UCSD-AML1 (cell line): ENCODE data around the gene ZNF276.
"Not testable (repeated sequence)": the region's sequence is repeated elsewhere in the genome, so short reads cannot be mapped to it uniquely, and the experiment has no call there.

ENCODE experiments used
- DNase-seq: peaks from one replicate; lab custom pipeline; 2025; ENCODE audit not compliant: unreplicated experiment; lab: John Stamatoyannopoulos, UW

ZNF276 gene

DNA sequence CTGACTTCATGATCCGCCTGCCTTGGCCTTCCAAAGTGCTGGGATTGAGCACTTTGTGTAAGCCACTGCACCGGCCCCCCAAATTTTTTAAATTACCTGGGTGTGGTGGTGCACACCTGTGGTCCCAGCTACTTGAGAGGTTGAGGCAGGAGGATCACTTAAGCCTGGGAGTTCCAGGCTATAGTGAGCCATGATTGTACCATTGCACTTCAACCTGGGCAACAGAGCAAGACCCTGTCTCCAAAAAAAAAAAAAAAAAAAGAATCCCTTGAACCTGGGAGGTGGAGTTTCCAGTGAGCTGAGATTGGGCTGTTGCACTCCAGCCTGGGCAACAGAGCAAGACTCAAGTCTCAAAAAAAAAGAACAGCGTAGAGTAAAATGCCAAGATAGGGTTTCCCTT lies 15.2 kb downstream of the ZNF276 start:
- no peak for DNase-seq

DNA sequence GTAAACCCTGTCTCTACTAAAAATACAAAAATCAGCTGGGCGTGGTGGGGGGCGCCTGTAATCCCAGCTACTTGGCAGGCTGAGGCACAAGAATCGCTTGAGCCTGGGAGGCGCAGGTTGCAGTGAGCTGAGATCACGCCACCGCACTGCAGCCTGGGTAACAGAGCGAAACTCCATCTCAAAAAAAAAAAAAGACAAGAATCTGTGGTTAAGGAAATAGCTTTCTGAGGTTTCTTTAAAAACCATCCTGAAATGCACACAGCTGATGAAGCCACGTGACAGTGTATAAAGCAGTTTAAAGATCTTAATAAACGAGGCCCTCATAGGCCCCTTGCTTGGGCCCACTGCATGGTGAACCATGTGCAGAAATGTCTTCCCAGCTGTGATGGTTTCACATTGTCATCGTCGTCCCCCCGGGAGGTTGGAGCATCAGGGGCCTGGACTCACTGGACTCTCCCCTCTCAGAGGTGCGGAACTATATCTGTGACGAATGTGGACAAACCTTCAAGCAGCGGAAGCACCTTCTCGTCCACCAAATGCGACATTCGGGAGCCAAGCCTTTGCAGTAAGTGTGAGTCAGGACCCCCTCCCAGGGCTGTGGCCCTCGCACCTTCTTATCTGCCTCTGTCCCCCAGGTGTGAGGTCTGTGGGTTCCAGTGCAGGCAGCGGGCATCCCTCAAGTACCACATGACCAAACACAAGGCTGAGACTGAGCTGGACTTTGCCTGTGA lies 16.2 kb downstream of the ZNF276 start:
- no peak for DNase-seq

DNA sequence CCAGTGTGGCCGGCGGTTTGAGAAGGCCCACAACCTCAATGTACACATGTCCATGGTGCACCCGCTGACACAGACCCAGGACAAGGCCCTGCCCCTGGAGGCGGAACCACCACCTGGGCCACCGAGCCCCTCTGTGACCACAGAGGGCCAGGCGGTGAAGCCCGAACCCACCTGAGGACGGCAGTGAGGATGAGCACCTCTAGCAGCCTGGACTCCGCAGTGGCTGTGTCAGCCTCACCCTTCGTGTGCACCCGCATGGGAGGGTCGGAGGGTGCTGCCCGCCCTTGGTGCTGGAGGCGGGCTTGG lies 16.7 kb downstream of the ZNF276 start:
- DNase-seq: no peak

DNA sequence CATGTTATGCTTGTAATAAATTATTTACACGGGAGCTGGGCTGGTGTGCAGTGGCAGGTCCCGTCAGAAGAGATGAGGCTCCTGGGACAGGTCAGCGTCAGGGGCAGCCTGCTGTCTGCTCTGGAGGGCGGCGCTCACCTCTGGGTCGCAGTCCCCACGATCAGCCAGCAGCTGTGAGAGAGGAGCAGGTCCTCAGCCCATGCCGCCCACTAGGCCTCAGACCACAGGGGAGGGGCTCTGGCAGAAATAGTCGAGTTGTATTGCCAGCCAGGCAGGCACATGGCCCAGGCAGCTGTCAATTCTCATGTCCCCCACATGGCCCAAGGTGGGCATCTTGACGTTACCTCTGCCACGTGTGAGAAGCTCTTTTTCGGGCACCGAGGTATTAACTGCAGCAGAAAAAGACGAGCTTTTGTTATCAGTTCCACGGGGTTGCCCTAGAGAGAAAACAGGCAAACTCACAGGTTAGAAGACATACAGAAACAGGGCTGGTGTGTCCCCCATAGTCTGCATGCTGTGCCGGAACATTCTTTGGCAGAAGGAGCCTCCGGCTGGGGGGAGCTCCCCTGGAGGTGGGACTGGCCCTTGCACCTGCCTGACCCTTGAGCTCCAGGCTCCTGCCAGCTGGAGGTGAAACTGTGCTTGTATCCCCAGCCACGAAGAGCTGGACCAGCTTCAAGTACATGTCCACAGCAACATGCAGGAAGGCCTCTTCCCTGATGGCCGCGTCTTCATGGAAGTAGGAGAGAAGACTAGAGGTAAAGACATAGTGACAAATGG lies 17.4 kb downstream of the ZNF276 start:
- DNase-seq: no peak

DNA sequence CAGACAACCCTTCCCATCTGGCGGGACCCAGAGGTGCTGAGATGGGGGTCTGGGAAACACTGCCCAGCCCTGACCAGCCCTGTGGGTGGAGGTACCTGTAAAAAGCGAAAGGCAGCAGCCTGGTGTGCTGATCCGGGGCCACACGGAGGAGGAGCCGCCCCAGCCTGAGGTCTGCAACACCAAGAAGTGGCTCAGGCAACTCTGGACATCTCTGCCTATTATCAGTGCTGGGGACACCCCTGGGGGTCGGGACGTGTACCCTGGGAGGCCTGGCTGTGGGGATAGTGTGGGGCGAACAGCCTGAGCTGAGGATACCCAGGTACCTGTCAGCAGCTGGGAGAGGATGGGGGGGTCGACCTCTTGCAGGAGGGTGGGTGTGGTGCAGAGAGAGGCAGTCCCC lies 18.0 kb downstream of the ZNF276 start:
- DNase-seq: no peak

DNA sequence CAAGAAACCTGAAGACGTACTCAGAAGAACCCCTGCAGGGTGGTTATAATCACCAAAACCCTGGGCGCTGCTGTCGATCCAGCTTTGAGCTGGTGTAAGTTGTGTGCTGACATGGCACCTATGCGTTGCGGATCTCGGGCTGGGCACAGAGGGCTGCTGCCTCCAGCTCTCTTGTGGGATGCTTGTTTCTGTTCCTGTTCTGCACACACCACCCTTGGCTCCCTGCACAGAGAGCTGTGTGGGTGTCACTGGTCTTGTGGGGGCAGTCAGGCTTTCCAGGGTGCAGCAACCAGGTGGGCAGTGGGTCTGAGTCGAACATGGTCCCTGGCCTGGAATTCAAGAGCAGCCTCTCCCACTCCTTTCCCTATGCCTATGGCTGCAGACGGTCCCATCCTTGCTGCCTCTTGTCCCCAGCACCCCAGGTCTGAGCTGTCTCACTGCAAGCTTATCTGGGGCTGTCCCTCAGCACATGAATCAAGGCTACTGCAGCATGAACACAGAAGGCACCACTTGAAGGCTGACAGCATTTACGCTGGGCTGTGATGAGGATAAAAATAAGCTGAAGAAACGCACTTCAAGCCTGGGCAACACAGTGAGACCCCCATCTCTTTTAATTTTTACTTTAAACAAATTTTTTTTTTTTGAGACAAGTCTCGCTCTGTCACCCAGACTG lies 20.1 kb downstream of the ZNF276 start:
- no peak for DNase-seq

DNA sequence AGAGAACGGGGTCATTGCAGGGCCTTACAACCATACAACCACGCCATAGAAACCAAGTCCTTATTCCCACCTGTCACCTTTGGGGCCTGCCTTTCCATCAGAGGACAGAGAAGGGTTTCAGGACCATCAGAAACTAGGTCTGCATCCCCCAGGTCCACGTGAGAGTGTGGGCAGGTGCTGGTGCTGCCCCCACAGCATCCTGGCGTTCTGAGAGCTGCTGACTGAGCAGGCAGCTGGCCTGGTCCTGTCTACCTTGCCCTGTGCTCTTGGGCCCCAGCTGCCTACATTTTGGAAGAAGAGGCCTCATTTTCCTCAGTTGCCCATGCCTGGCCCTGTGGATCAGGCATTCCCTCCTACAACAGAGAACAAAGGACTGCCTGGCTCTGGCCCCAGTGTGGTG lies 21.6 kb downstream of the ZNF276 start:
- DNase-seq: no peak

DNA sequence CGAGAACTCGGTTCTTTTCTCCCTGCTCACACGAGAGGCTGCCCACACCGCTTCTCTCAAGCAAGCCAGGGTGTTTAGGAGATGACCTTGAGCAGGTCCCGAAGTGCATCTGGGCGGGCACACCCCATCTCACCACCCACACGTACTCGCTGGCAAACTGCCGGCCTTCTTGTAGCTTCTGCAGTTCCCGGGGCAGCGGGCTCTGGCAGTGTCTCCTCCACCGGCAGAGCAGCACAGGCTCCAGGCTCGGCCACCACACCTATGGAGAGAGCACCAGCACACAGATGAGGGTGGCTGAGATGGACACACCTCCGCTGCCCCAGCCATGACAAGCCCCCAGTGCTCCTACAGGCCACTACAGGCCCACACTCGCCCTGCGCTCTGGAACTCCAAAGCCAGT lies 23.5 kb downstream of the ZNF276 start:
- no peak for DNase-seq

DNA sequence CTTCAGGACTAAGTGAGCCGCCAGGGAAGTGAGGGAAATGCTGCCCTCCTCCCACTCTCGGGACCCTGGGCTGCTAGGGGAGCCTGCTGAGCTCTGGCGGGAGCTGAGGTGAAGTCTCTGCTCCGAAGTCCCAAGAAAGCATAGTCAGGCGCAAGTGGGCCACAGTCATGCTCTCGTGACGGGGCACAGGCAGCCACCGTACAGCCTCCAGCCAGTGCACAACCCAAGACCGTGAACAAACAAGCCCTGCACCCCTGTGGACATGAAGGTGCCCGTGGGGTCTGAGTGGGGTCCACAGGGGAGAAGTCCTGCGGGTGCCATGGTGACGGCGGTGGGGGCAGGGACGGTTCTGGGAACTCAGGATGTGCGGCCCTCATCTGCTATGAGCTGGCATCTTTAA lies 24.7 kb downstream of the ZNF276 start:
- DNase-seq: no peak

DNA sequence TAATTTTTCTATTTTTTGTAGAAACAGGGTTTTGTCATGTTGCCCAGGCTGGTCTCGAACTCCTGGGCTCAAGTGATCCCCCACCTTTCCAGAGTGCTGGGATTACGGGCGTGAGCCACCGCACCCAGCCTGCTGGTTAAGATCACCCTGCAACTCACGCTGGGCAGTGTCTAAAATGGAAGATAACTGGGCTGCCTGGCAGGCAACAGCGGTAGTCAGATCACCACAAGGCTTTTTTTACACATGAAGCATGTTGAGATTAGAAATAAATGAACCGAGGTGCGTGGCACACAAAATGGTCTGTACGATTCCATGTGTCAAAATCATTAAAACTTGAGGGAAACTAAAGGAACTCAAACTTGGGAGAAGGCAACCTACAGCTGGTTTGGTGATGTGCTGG lies 26.7 kb downstream of the ZNF276 start:
- no peak for DNase-seq

DNA sequence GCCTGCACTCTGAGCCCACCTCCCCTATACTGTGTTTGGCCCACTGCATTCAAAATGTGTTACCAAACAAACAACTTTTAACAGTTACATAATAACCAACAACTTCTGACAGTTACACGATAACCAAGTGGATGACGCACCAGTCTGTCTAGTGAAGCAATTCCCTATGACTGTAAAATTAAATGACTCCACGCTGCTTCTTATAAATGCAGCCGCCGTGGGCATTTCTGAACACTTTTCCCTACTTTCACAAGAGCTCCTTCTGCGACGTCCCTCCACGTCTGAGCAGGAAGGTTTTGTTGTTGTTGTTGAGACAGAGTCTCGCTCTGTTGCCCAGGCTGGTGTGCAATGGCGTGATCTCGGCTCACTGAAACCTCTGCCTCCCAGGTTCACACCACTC lies 27.6 kb downstream of the ZNF276 start:
- DNase-seq: no peak

DNA sequence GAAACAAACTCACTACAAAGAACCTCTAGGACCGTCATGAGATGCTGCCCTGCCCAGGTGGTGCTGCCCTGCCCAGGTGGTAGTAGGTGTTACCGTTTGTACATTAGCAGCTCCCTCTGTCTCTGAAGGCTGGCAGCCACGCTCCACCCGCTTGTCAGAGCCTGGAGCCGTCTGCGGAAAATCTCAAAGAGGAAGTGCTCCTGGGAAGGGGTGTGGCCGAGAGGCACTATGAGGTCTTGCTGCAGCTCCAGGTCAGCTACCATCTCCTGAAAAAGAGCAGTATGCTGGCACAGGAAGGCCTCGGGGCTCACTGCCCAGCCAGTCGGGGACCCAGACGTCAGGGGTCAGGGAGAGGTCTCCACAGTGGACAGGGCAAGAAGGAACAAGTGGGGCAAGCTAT lies 28.3 kb downstream of the ZNF276 start:
- DNase-seq: peak; percentile 56

DNA sequence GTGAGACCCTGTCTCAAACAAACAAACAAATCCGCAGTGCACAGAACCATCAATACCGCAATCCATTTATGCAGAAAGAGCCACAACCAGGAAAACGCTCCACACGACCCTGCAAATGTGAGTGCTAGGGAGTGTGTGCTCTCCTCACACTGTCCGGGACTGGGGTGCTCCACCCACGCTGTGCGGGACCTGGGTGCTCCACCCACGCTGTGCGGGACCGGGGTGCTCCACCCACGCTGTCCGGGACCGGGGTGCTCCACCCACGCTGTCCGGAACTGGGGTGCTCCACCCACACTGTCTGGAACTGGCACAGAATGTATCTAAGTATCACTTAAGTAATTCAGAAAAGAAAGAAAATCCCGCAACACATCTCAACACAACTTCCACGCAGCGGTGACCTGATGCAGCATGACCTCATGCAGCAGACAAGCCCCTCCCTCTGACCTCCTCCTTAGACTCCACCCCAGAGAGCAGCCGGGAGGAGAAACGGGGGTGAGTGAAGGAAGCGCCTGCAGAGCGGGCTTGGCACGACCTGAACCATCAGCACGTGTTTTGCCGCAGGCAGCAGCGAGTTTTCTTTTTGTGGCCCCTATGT lies 38.5 kb downstream of the ZNF276 start:
- no peak for DNase-seq

DNA sequence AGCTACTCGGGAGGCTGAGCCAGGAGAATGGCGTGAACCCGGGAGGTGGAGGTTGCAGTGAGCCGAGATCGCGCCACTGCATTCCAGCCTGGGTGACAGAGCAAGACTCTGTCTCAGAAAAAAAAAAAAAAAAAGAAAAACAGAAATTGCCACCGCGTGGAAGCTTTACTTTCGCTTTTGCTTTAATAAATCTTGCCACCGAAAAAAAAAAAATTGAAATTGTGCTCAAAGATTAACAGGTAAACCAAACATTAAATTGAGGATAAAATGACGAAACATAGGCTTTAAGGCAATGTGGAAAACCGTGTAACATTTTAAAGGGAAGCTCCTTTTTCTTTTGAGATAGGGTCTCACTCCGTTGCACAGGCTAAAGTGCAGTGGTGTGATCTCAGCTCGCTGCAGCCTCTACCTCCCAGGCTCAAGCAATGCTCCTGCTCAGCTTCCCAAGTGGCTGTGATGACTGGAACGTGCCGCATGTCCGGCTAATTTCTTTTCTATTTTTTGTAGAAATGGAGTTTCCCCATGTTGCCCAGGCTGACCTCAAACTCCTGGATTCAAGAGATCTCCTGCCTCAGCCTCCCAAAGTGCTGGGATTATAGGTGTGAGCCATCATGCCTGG lies 40.1 kb downstream of the ZNF276 start:
- DNase-seq: no peak

DNA sequence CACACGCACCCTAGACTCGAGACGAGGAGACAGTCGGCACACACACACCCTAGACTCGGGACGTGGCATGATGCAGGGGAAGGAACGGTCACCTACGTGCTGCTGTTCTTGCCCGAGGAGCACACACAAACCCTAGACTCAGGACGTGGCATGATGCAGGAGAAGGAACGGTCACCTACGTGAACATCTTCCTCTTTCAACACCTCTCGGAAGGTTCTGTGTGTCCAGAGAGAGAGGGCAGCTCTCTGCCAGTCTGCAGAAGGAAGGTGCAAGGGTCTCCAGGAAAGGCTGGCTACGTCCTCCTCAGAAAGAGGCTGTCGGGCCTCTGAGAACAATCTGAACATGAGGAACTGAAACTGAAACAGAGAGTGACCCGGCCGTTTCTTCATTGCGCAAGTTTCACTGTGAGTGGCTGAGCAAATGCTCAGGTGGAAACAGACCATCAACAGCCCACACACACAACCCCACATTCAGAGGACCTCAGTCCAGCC lies 43.4 kb downstream of the ZNF276 start:
- no peak for DNase-seq

DNA sequence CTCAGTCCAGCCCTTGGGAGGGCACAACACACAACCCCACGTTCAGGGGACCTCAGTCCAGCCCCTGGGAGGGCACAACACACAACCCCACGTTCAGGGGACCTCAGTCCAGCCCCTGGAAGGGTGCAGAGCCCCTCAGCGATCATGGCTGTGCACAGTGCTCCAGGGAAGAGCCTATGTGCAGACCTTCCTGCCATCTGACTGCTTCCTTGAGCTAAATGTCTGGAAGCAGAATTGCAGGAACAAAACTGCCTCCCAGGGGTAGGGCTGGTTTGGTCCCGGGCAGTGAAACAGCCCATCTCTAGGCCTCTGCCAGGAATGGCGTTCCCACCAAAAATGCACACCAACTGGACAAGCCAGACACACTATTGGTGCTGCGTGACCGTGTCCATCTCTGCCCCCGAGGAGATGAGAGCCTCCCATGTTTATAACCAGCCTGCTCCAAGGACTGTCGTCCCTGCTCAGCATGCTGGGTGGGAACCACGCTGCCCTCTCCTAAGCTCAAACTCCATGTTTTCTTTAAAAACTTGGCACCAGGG lies 44.0 kb downstream of the ZNF276 start:
- DNase-seq: no peak

DNA sequence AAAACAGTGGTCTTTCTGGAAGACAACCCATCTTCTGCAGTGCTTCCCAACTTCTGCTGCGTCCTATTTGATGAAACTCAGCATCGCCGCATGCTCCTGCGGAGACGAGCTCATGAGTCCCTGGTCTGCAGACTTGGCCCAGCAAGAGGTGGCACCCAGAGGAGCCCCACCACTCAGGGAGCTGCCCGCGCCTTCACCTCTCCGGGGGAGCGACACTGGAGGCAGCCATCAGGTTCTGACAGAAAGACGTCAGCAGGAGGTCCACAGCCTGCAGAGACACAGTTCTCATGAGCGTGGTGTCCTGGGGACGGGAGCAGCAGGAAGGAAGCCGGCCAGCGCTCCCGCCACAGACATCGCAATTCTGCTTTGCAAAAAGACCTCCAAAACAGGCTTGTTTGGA lies 49.0 kb downstream of the ZNF276 start:
- no peak for DNase-seq

DNA sequence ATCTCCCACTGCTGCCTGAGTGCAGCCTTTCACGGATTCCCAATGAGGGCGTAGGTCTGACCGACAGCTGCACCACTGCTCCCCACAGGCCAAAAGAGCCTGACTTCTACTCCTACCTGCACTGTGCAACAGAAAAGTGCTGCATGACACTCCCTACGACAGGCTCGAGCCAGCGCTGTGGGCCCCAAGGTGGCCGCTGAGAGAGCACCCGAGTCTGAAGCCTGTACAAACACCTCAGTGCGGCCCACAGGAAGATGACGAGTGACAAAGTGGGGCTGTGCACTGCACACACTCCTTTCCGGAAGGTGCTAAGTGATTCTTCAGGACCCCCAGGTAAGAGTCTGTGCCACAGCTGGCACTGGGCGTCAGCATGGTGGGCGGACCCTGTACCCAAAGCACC lies 53.9 kb downstream of the ZNF276 start:
- DNase-seq: no peak

DNA sequence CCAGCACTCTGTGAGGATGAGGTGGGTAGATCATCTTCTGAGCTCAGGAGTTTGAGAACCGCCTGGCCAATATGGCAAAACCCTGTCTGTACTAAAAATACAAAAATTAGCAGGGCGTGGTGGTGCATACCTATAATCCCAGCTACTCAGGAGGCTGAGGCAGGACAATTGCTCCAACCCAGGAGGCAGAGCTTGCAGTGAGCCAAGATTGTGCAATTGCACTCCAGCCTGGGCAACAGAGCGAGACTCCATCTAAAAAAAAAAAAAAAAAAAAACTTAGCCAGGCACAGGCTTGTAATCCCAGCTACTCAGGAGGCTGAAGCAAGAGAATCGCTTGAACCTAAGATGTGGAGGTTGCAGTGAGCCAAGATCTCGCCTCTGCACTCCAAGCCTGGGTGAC lies 56.9 kb downstream of the ZNF276 start:
- DNase-seq: not testable (repeated sequence)

DNA sequence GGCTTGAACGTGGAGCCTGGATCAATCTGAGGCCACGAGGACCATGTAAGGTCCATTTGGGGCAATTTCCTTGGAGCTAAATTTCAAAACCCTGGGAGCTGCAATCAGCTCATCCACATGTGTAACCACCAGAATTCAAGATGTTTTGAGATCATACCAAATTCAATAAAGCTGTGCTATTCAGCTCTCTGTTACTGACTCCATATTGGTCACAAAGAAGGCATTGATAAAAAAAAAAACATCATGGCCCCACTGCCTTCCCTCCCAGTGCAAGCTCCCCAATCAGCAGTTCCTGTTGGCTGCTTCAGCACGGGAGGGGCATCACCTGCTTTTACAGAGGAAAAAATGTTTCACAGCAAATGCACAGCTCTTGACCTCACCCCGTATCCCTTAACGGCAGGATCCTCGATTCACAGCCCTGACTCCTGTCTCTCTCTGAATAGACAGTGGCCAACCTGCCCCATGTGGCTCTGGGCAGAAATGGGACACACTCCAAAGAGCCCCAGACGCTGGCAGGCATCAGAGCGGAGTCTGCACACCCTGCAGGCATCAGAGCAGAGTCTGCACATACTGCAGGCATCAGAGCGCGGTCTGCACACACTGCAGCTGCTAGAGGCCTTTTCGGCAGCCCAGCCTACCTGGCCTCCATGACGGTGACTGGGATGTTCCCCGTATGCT lies 58.0 kb downstream of the ZNF276 start:
- DNase-seq: no peak

DNA sequence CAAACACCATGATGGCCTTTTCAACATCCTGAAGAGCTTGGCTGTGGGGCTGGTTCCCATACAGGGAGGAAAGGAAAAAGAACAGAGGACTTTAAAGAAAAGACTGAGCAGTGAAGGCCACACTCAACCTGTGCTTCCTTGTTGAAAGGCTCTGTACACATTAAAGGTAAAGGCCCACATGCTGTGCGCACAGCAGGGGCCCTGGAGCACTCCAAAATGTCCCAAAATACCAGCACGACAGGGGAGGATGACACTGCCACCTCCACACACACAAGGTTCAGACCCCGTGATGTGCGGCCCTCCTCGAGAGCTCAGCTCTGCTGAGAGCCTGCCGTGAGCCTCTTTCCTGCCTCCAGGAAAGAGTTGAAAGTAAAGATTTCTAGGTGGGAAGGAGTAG lies 58.6 kb downstream of the ZNF276 start:
- no peak for DNase-seq
